Measurements from ENCODE around the gene EVX2. TPM values are rescaled to one million over a fixed set of nuclear protein-coding genes. Genes with fewer than 3 reads are reported as not detected.

The EVX2 gene
- total RNA-seq, 4 donors from 2014 or later, result 0.16 TPM; not detected in 3

DNA sequence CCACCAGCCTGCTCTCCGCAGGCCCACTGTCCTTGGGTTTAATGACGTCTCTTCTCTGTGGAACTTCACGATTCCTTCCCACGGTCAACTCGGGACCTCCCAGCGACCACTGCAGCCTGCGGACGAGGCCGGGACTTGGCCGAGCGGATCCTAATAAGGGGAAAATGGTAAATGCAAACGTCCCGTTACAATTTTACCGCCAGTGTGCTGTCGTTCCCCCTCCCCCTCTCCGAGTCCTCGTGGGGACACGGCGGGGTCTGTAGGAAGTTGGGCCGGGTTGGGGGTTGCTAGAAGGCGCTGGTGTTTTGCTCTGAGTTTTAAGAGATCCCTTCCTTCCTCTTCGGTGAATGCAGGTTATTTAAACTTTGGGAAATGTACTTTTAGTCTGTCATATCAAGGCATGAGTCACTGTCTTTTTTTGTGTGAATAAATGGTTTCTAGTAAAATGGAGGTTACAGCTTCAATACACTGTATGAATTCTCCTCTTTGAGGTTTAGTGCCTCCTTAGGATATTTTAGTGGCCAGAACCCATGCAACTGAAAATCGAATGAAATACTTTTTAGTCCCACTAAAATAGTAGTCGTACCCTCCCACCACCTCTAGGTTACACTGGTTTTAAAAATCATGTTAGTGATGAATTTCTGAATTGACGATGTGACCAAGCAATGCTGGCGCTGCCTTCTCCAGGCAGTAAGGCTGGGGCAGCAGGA lies 25.6 kb upstream of the EVX2 start:
- no peak for TF ChIP-seq CTCF (IDR thresholded peaks at IDR 0.05; ENCODE audit: low read depth)

DNA sequence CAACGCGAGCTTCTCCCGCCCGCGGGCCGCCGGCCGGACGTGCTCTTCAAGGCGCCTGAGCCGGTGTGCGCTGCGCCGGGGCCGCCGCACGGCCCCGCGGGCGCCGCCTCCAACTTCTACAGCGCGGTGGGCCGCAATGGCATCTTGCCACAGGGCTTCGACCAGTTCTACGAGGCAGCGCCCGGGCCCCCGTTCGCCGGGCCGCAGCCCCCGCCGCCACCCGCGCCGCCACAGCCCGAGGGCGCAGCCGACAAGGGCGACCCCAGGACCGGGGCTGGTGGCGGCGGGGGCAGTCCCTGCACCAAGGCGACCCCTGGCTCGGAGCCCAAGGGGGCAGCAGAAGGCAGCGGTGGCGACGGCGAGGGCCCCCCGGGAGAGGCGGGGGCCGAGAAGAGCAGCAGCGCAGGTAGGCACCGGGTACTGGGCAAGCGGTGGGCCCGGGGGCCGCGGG lies 24.0 kb upstream of the EVX2 start:
- TF ChIP-seq CTCF (IDR thresholded peaks at IDR 0.05; ENCODE audit: low read depth), result no peak

- TF ChIP-seq CTCF (IDR thresholded peaks at IDR 0.05; ENCODE audit: low read depth), result no peak
Measured at GRCh38 chr2:176106581-176107539, 23.1 kb upstream of the EVX2 start, which contains the start of gene HOXD11. Gene HOXD11, plus strand, starts transcription at chr2:176107280. Its CDS starts 76 bp downstream, at chr2:176107356.

DNA sequence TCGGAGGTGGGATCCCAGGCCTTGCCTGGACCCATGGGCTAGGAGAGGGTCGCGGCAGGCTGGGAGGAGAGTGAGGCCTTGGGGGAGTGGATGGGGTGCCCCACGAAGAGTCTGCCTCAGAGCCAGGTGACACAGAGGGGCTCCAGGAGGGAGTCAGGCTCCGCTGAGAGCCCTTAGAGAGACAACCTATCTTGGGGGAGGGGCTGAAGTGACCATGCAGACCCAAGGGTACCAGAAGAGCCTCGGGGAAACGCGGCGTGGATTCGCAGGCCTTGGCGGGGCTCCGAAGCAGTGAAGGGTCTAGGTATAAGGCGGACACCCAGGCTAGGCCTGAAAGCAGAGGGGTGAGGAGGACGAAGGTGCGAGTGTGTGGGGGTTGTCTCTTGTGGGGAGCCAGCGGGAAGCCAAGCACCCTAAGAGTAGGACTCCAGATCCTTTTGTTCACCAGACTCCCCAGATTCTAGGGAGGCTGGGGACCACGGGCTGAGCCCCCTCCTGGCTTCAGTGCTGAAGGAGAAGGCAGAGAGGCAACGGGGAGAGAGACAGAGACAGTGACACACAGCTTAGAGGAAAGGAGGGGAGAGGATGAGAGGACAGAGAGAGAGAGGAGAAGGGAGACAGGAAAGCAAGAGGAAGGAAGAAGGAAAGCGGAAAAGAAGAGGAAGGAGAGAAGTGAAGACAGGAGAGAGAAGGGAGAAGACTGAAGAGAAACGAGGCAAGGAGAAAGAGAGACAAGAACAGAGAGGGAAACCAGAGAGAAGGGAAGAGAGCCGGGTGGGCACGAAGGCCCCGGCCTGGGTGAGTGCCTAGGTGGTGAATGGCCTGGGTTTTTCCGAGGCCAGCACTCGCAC lies 22.2 kb upstream of the EVX2 start:
- TF ChIP-seq CTCF (IDR thresholded peaks at IDR 0.05; ENCODE audit: low read depth), result no peak

DNA sequence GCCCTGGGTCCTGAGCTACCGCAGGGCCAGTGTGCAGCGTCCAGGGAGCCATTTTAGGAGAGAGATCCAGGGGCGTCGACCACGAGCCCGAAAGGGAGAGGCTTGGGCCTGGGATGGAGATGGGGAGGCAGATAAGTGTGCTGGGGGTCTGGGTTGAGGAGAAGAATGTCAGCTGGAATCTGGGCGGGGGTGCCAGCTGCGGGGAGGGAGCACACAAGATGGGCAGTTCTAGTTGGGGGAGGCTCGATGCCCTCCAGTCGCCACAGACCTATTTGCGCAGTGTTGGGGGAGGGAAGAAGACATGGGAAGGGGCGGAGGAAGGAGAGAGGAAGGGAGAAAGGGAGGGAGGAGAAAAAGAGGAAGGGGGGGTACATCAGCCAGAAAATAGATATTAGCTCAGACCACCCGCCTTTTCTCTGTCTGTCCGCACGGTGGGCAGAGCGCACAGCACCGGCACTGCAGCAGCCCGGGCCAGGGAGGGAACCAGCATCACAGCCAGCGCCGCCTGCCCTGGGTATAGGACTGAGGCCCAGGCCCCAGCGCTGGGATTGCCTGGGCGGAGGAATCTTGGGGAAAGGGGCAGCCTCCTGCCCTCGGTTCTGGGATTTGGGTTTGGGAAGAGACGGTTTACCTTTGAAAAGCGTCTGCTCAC lies 21.4 kb upstream of the EVX2 start:
- TF ChIP-seq CTCF (IDR thresholded peaks at IDR 0.05; ENCODE audit: low read depth), result no peak

GRCh38 chr2:176104316-176105077 lies 20.7 kb upstream of the EVX2 start:
- no peak for TF ChIP-seq CTCF (IDR thresholded peaks at IDR 0.05; ENCODE audit: low read depth)

Measured in subcutaneous adipose tissue (tissue), 4 donors.